Heart right ventricle (tissue), 16 donors: ENCODE data around the gene CDC42SE2. TPM values are rescaled to one million over a fixed set of nuclear protein-coding genes. Genes with fewer than 3 reads are reported as not detected.

Source experiments
- ATAC-seq, 8 donors: fragments of 200-7000 bp; cut with Tn5 transposase; one replicate each; pipeline ENCODE4 v1.9.1; 2020; ENCODE audit warnings: mild to moderate bottlenecking in 8 of 8, moderate library complexity in 8 of 8, moderate number of reproducible peaks in 1 of 8
- DNase-seq, 2 donors: peaks; one replicate each; pipeline ENCODE4 v3.0.0-alpha.2; 2020
- H3K27ac ChIP-seq, 10 donors: fragments of 200-600 bp; sonication (generic) in 2 of 10; one replicate each; pipeline versions ENCODE4 v1.5.0 to v1.8.0; 2020 to 2022; ENCODE audit warnings: mild to moderate bottlenecking in 3 of 10
- H3K27me3 ChIP-seq, 7 donors: fragments of 200-600 bp; one replicate each; pipeline ENCODE4 v1.8.0; 2021 to 2022; ENCODE audit warnings: mild to moderate bottlenecking in 2 of 7
- H3K36me3 ChIP-seq, 9 donors: fragments of 200-600 bp; sonication (generic) in 1 of 9; one replicate each; pipeline versions ENCODE4 v1.5.0 to v1.8.0; 2020 to 2022; ENCODE audit warnings: mild to moderate bottlenecking in 2 of 9
- H3K4me1 ChIP-seq, 9 donors: fragments of 200-600 bp; sonication (generic) in 1 of 9; one replicate each; pipeline versions ENCODE4 v1.5.0 to v1.8.0; 2020 to 2022; ENCODE audit warnings: mild to moderate bottlenecking in 4 of 9
- H3K4me3 ChIP-seq, 10 donors: fragments of 200-600 bp; sonication (generic) in 2 of 10; one replicate each; pipeline versions ENCODE4 v1.5.0 to v1.8.0; 2020 to 2022; ENCODE audit warnings: mild to moderate bottlenecking in 7 of 10, moderate library complexity in 2 of 10
- H3K9me3 ChIP-seq, 11 donors: fragments of 200-600 bp in 10 of 11; sonication (generic) in 2 of 11; one replicate each; pipeline versions ENCODE4 v1.5.0 to v1.8.0; 2013 to 2022; ENCODE audit warnings: mild to moderate bottlenecking in 2 of 11, control low read depth in 1 of 11, moderate library complexity in 1 of 11
- WGBS, 2 donors: extraction: QIAGEN DNeasy Blood & Tissue Kit; methylation state at CpG; one replicate each; pipeline ENCODE4 v1.1.7; 2013; ENCODE audit warnings: inconsistent platforms in 1 of 2; 5-methylcytosine and 5-hydroxymethylcytosine counted together
- intact Hi-C, 10 donors: fragments of 100-400 bp; cut with DNase I; formaldehyde crosslinking; loops; one replicate each; pipeline versions ENCODE4 v1.11.1 to v1.14.2; 2022
- polyA plus RNA-seq, 2 donors: library from polyadenylated mRNA; stranded (reverse); fragments of 200-250 nt; gene quantifications; one replicate each; pipeline ENCODE4 v1.2.3, GENCODE V29; 2013
- total RNA-seq, 10 donors: library from RNA; stranded (reverse); fragmentation: NEBNext Ultra II Directional in 3 of 10; extraction: Animal tissue kit (Norgen Biotek cat#: 25700) in 3 of 10; gene quantifications; one replicate each; pipeline versions ENCODE4 v1.2.1 to v1.2.4, GENCODE V29; 2021 to 2023
- TF ChIP-seq, protein P1 (sequence below), 9 donors: fragments of 200-600 bp; sonication (generic) in 2 of 9; IDR thresholded peaks; one replicate each; pipeline versions ENCODE4 v1.5.0 to v1.8.0; 2021 to 2022; ENCODE audit warnings: antibody characterized with exemption in 9 of 9, mild to moderate bottlenecking in 5 of 9, moderate library complexity in 1 of 9
- donor health status: Arrhythmogenic right ventricular cardiomyopathy.
- donor health status: ischemic (EF 13 %, LVEDD 7.1; RV severe dilation, severe dysfunction).
- donor health status: healthy with polysubstance abuse.
- donor health status: DM: no; HTN: yes; CAD: no.
- donor health status: DM: no; HTN: no; CAD: no.
- donor health status: ischemic (EF 25% LVEDD 6.9; RV normal size, moderate dysfunction).
- donor health status: ischemic (EF 25% LVEDD 5.7; RV mildly dilated, moderate dysfunction).
- donor health status: healthy.
- donor health status: DM: yes; HTN: yes; CAD: no.
- donor health status: Ischemic cardiomyopathy.
- donor health status: ischemic (EF 35%, LVEDD 5.7; RV mildly dilated, moderate dysfunction).
- donor health status: nonischemic (EF 11% LVEDD 7.7; RV severe dilation, severe dysfunction).
- donor health status: DM: yes; HTN: yes; CAD: no.
- donor health status: PGD.
- donor health status: ischemic (EF 29% LVEDD 5.4; RV normal size, mild dysfunction).
- donor health status: nonischemic (EF 23%, LVEDD 6.1; RV moderate dilation, normal function).

CDC42SE2 gene
- total and polyA plus RNA-seq, 12 donors = 5.4 to 25.8 (median 11.1) TPM

- peaks cover 0 to 86% (median 12%) of the 10 kb centered on the region in 9 donors for H3K4me1 ChIP-seq
- H3K36me3 ChIP-seq = peaks cover 0 to 16% (median 0%) of the 10 kb centered on the region in 9 donors
- H3K9me3 ChIP-seq = no peaks in the 10 kb centered on the region
- ATAC-seq (no peak), DNase-seq (no peak)
- no peak overlapping the region for H3K4me3 ChIP-seq
- no peaks in the 10 kb centered on the region for H3K27me3 ChIP-seq
- WGBS, 2 donors = 96 to 98% methylated on average over 2 of the region's 2 CpGs
- intact Hi-C loops = loop anchor here in 4 of 10 donors (5.0 to 10.0 kb wide), 3 partner anchors 117 to 791 kb away; partner anchors contain the start of genes CDC42SE2 (in 2 of the 4) and HINT1 (in 1 of the 4)
- peak overlapping the region in 1 of 10 donors; percentile 92 for H3K27ac ChIP-seq
- TF ChIP-seq, protein P1, sequence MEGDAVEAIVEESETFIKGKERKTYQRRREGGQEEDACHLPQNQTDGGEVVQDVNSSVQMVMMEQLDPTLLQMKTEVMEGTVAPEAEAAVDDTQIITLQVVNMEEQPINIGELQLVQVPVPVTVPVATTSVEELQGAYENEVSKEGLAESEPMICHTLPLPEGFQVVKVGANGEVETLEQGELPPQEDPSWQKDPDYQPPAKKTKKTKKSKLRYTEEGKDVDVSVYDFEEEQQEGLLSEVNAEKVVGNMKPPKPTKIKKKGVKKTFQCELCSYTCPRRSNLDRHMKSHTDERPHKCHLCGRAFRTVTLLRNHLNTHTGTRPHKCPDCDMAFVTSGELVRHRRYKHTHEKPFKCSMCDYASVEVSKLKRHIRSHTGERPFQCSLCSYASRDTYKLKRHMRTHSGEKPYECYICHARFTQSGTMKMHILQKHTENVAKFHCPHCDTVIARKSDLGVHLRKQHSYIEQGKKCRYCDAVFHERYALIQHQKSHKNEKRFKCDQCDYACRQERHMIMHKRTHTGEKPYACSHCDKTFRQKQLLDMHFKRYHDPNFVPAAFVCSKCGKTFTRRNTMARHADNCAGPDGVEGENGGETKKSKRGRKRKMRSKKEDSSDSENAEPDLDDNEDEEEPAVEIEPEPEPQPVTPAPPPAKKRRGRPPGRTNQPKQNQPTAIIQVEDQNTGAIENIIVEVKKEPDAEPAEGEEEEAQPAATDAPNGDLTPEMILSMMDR (IDR thresholded peaks at IDR 0.05) = no peak
These were observed 117.9 kb downstream of the CDC42SE2 start for GRCh38 chr5:131381777-131382176.

- ATAC-seq = peak in 7 of 8 donors; percentile 34 to 70 (median 49)
- H3K36me3 ChIP-seq = peaks cover 0 to 25% (median 0%) of the 10 kb centered on the region in 9 donors
- no peak for DNase-seq
- intact Hi-C loops = loop anchor here in 4 of 10 donors (5.0 to 10.0 kb wide), 3 partner anchors 118 to 790 kb away; partner anchors contain the start of genes CDC42SE2 (in 2 of the 4) and HINT1 (in 1 of the 4)
- WGBS, 2 donors = 59 to 72% methylated on average over 3 of the region's 3 CpGs
- H3K4me1 ChIP-seq = peaks cover 0 to 86% (median 12%) of the 10 kb centered on the region in 9 donors
- TF ChIP-seq, protein P1 (IDR thresholded peaks at IDR 0.05) = peak in 6 of 9 donors; percentile 30 to 60 (median 42)
- H3K27me3 ChIP-seq = no peaks in the 10 kb centered on the region
- peak overlapping the region in 1 of 10 donors; percentile 92 for H3K27ac ChIP-seq
- H3K9me3 ChIP-seq = no peaks in the 10 kb centered on the region
- no peak overlapping the region for H3K4me3 ChIP-seq
These were observed 118.8 kb downstream of the CDC42SE2 start for GRCh38 chr5:131382407-131383395.

GRCh38 chr5:131384173-131384572 is 120.3 kb downstream of the CDC42SE2 start:
- Histone ChIP-seq H3K4me3 (no peak overlapping the region), H3K9me3 (no peaks in the 10 kb centered on the region), H3K4me1 (peaks cover 0 to 71% (median 10%) of the 10 kb centered on the region in 9 donors), H3K36me3 (peaks cover 0 to 40% (median 0%) of the 10 kb centered on the region in 9 donors), H3K27ac (no peak overlapping the region), H3K27me3 (no peaks in the 10 kb centered on the region)
- ATAC-seq (no peak), DNase-seq (no peak)
- TF ChIP-seq, protein P1 (IDR thresholded peaks at IDR 0.05) = no peak
- 82 to 83% methylated on average over 6 of the region's 6 CpGs for WGBS, 2 donors
- intact Hi-C loops = loop anchor here in 4 of 10 donors (5.0 to 10.0 kb wide), 3 partner anchors 119 to 788 kb away; partner anchors contain the start of genes CDC42SE2 (in 2 of the 4) and HINT1 (in 1 of the 4)

DNA sequence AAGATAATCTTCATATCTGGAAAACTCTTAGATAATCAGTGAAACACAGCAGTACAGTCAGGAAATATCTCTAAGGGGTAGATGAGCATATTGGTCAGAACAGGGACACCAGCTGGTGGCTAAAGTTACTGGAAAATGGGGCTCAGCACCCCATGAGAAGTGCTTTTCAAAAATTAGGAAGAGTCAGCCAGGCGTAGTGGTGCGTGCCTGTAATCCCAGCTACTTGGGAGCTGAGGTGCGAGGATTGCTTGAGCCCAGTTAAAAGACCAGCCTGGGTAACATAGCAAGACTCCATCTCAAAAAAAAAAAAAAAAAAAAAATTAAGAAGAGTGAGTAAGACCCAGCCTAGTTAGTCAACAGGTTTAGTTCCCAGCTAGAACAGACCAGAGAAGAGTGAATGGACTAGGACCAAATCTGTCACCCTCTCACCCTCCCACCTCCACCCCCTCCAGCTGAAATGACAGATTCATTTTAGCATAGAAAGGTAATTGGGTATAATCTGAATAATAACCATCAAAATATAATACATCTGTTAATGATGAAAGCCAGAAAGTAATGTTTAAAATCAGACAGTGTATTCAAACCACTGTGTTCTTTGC is 120.9 kb downstream of the CDC42SE2 start:
- ATAC-seq (no peak), DNase-seq (no peak)
- peaks cover 0 to 66% (median 9%) of the 10 kb centered on the region in 9 donors for H3K4me1 ChIP-seq
- TF ChIP-seq, protein P1 (IDR thresholded peaks at IDR 0.05) = no peak
- H3K27ac ChIP-seq = no peak overlapping the region
- H3K36me3 ChIP-seq = peaks cover 0 to 46% (median 0%) of the 10 kb centered on the region in 9 donors
- no peaks in the 10 kb centered on the region for H3K9me3 ChIP-seq
- no peak overlapping the region for H3K4me3 ChIP-seq
- no peaks in the 10 kb centered on the region for H3K27me3 ChIP-seq
- whole genome bisulfite sequencing, 2 donors = 97 to 100% methylated on average over 3 of the region's 3 CpGs
- intact Hi-C loops = loop anchor here in 4 of 10 donors (5.0 to 10.0 kb wide), 3 partner anchors 120 to 788 kb away; partner anchors contain the start of genes CDC42SE2 (in 2 of the 4) and HINT1 (in 1 of the 4)
